ENCODE results near the gene PPP1R9B.

Gene PPP1R9B

GRCh38 chr17:50100480-50100883 is 50.0 kb downstream of the PPP1R9B start:
- H3K4me3 ChIP-seq (ENCODE audit: low read depth, low read length): no peak overlapping the region
- no peak overlapping the region for H3K27ac ChIP-seq
- DNase-seq: no peak
- peaks cover 18% of the 10 kb centered on the region for H3K36me3 ChIP-seq
- TF ChIP-seq CTCF (IDR thresholded peaks at IDR 0.05; ENCODE audit: low read depth, low read length): no peak
- H3K9me3 ChIP-seq (ENCODE audit: severe bottlenecking): no peaks in the 10 kb centered on the region
- no peaks in the 10 kb centered on the region for H3K27me3 ChIP-seq (ENCODE audit: insufficient read depth, low read depth, severe bottlenecking)

- no peaks in the 10 kb centered on the region for H3K9me3 ChIP-seq (ENCODE audit: severe bottlenecking)
- no peak for TF ChIP-seq CTCF (IDR thresholded peaks at IDR 0.05; ENCODE audit: low read depth, low read length)
Observed at GRCh38 chr17:50099003-50099402, 51.5 kb downstream of the PPP1R9B start.

GRCh38 chr17:50098583-50098982 is 51.9 kb downstream of the PPP1R9B start:
- DNase-seq: no peak
- no peaks in the 10 kb centered on the region for H3K27me3 ChIP-seq (ENCODE audit: insufficient read depth, low read depth, severe bottlenecking)
- no peak for TF ChIP-seq CTCF (IDR thresholded peaks at IDR 0.05; ENCODE audit: low read depth, low read length)
- no peaks in the 10 kb centered on the region for H3K9me3 ChIP-seq (ENCODE audit: severe bottlenecking)
- peaks cover 18% of the 10 kb centered on the region for H3K36me3 ChIP-seq
- no peak overlapping the region for H3K27ac ChIP-seq
- no peak overlapping the region for H3K4me3 ChIP-seq (ENCODE audit: low read depth, low read length)

More at GRCh38 chr17:50099003-50099402, 51.5 kb downstream of the PPP1R9B start:
- H3K4me3 ChIP-seq (ENCODE audit: low read depth, low read length): no peak overlapping the region
- peaks cover 18% of the 10 kb centered on the region for H3K36me3 ChIP-seq
- H3K27me3 ChIP-seq (ENCODE audit: insufficient read depth, low read depth, severe bottlenecking): no peaks in the 10 kb centered on the region
- H3K27ac ChIP-seq: no peak overlapping the region
- DNase-seq: no peak

GRCh38 chr17:50097926-50098325 is 52.6 kb downstream of the PPP1R9B start:
- Histone ChIP-seq H3K36me3 (peaks cover 18% of the 10 kb centered on the region), H3K4me3 (ENCODE audit: low read depth, low read length) (no peak overlapping the region), H3K9me3 (ENCODE audit: severe bottlenecking) (no peaks in the 10 kb centered on the region), H3K27ac (no peak overlapping the region), H3K27me3 (ENCODE audit: insufficient read depth, low read depth, severe bottlenecking) (no peaks in the 10 kb centered on the region)
- TF ChIP-seq CTCF (IDR thresholded peaks at IDR 0.05; ENCODE audit: low read depth, low read length): no peak
- DNase-seq: no peak

- DNase-seq: no peak
- no peak for TF ChIP-seq CTCF (IDR thresholded peaks at IDR 0.05; ENCODE audit: low read depth, low read length)
- H3K36me3 ChIP-seq: peaks cover 18% of the 10 kb centered on the region
- H3K4me3 ChIP-seq (ENCODE audit: low read depth, low read length): no peak overlapping the region
- H3K9me3 ChIP-seq (ENCODE audit: severe bottlenecking): no peaks in the 10 kb centered on the region
- no peaks in the 10 kb centered on the region for H3K27me3 ChIP-seq (ENCODE audit: insufficient read depth, low read depth, severe bottlenecking)
- no peak overlapping the region for H3K27ac ChIP-seq
Observed at GRCh38 chr17:50097455-50097854, 53.0 kb downstream of the PPP1R9B start.

GRCh38 chr17:50096758-50097157 is 53.7 kb downstream of the PPP1R9B start:
- no peak for TF ChIP-seq CTCF (IDR thresholded peaks at IDR 0.05; ENCODE audit: low read depth, low read length)
- Histone ChIP-seq H3K27ac (no peak overlapping the region), H3K4me3 (ENCODE audit: low read depth, low read length) (no peak overlapping the region), H3K36me3 (peaks cover 18% of the 10 kb centered on the region), H3K27me3 (ENCODE audit: insufficient read depth, low read depth, severe bottlenecking) (no peaks in the 10 kb centered on the region), H3K9me3 (ENCODE audit: severe bottlenecking) (no peaks in the 10 kb centered on the region)
- DNase-seq: no peak

Measured in WERI-Rb-1 (cell line).